DOHH2 (cell line): ENCODE results near the gene EPS8L2.

Source experiments
- H3F3A ChIP-seq: fragments of 200-600 bp; sonication (generic), shearing (Covaris generic); 2 replicates; pipeline ENCODE4 v1.6.0; 2016; ENCODE audit warnings: antibody characterized with exemption, mild to moderate bottlenecking; ENCODE audit not compliant: control insufficient read depth, insufficient read depth
- H3K27ac ChIP-seq: fragments of 200-600 bp; sonication (generic); 2 replicates; pipeline ENCODE4 v1.5.1; 2014; ENCODE audit warnings: low read depth, mild to moderate bottlenecking, low read length, moderate library complexity
- H3K27me3 ChIP-seq: fragments of 200-600 bp; sonication (generic); 2 replicates; pipeline ENCODE4 v1.6.1; 2014; ENCODE audit warnings: mild to moderate bottlenecking, low read length, mixed read lengths; ENCODE audit not compliant: control insufficient read depth
- H3K36me3 ChIP-seq: fragments of 200-600 bp; sonication (generic); 2 replicates; pipeline ENCODE4 v1.6.1; 2014; ENCODE audit warnings: mild to moderate bottlenecking, low read length, moderate library complexity, mixed read lengths; ENCODE audit not compliant: control insufficient read depth
- H3K4me1 ChIP-seq: fragments of 200-600 bp; sonication (generic); 2 replicates; pipeline ENCODE4 v1.6.1; 2014; ENCODE audit warnings: mild to moderate bottlenecking, low read length, mixed read lengths; ENCODE audit not compliant: control insufficient read depth
- H3K4me2 ChIP-seq: fragments of 200-600 bp; sonication (generic); 2 replicates; pipeline ENCODE4 v1.6.0; 2014; ENCODE audit warnings: mild to moderate bottlenecking, low read length, moderate library complexity
- H3K4me3 ChIP-seq: fragments of 200-600 bp; sonication (generic); 2 replicates; pipeline ENCODE4 v1.5.1; 2014; ENCODE audit warnings: mild to moderate bottlenecking, low read length, mixed read lengths
- H3K79me2 ChIP-seq: fragments of 200-600 bp; sonication (generic); 2 replicates; pipeline ENCODE4 v1.6.1; 2014; ENCODE audit warnings: mild to moderate bottlenecking, low read length, mixed read lengths; ENCODE audit not compliant: control insufficient read depth
- H3K9me2 ChIP-seq: fragments of 200-600 bp; sonication (generic); replicated peaks from 2 replicates; pipeline ENCODE4 v1.6.1; 2014; ENCODE audit warnings: mild to moderate bottlenecking, low read length, mixed read lengths; ENCODE audit not compliant: control insufficient read depth
- H3K9me3 ChIP-seq: fragments of 200-600 bp; sonication (generic); 2 replicates; pipeline ENCODE4 v1.6.1; 2014; ENCODE audit warnings: antibody characterized with exemption, low read length, mixed read lengths; ENCODE audit not compliant: control insufficient read depth, insufficient read depth
- H4K20me1 ChIP-seq: fragments of 200-600 bp; sonication (generic); 2 replicates; pipeline ENCODE4 v1.6.0; 2014; ENCODE audit warnings: low read depth, mild to moderate bottlenecking, antibody characterized with exemption, low read length, moderate library complexity; ENCODE audit not compliant: control insufficient read depth, insufficient read depth
- EZH2phosphoT487 ChIP-seq: fragments of 200-600 bp; sonication (generic); IDR thresholded peaks from 2 replicates; pipeline ENCODE4 v1.6.1; 2017; ENCODE audit warnings: borderline replicate concordance, mild to moderate bottlenecking, antibody characterized with exemption, low read length, moderate library complexity, mixed read lengths
- TF ChIP-seq, protein P1 (sequence below): fragments of 200-600 bp; sonication (generic); IDR thresholded peaks from one replicate; pipeline ENCODE4 v1.5.1; 2014; ENCODE audit warnings: antibody characterized with exemption, mild to moderate bottlenecking, low read depth, low read length; ENCODE audit not compliant: poor library complexity, severe bottlenecking

Gene EPS8L2

DNA sequence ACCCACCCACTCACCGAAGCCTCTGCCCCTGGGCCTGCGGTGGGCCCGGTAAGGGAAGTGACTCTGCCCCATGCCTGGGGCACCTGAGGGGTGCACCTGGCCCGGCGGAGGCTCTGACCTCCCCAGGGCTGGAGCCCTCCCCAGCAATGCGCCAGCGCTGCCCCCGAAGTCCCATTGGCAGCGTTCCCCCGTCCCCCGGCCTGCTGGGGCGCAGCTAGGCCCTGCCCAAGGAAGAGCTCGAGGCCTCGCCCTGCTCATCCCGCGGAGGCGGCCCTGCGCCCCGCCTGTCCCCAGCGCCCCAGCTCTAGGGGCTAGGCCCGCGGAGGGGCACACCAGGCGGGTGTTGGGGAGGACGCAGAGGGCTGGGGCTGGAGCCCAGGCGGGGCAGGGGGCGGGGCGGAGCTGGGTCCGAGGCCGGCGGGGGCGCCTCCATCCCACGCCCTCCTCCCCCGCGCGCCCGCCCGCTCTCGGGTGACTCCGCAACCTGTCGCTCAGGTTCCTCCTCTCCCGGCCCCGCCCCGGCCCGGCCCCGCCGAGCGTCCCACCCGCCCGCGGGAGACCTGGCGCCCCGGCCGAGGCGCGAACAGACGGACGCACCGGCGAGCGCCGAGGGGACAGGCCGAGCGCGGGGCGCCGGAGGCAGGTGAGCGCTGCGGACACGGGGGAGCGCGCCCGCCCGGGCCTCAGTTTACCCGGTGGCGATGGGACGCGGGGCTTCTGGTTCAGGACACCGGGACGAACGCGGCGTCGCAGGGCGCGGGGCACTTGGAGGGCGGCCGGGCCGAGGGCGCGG lies at the start of gene EPS8L2:
TSS of gene EPS8L2 (plus strand) at position 586 of the 793 bp plus-strand sequence. CDS start 3,177 bp downstream, outside the sequence.
- TF ChIP-seq EZH2phosphoT487 = no peak
- TF ChIP-seq, protein P1, sequence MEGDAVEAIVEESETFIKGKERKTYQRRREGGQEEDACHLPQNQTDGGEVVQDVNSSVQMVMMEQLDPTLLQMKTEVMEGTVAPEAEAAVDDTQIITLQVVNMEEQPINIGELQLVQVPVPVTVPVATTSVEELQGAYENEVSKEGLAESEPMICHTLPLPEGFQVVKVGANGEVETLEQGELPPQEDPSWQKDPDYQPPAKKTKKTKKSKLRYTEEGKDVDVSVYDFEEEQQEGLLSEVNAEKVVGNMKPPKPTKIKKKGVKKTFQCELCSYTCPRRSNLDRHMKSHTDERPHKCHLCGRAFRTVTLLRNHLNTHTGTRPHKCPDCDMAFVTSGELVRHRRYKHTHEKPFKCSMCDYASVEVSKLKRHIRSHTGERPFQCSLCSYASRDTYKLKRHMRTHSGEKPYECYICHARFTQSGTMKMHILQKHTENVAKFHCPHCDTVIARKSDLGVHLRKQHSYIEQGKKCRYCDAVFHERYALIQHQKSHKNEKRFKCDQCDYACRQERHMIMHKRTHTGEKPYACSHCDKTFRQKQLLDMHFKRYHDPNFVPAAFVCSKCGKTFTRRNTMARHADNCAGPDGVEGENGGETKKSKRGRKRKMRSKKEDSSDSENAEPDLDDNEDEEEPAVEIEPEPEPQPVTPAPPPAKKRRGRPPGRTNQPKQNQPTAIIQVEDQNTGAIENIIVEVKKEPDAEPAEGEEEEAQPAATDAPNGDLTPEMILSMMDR = no peak
- Histone ChIP-seq H3K36me3 (peaks cover 2% of the 10 kb centered on the region; the same call in 1 of the 2 replicates), H3K27me3 (peaks cover 40% of the 10 kb centered on the region), H3K79me2 (no peaks in the 10 kb centered on the region), H3K9me2 (no peaks in the 10 kb centered on the region), H3K4me3 (no peak within 1 kb of the TSS), H3F3A (0 out of 2 replicates have a peak, but pooled peaks cover 3% of the 10 kb centered on the region), H3K4me2 (no peak within 1 kb of the TSS), H4K20me1 (peaks cover 3% of the 10 kb centered on the region; the same call in 1 of the 2 replicates), H3K27ac (no peak within 1 kb of the TSS), H3K9me3 (no peaks in the 10 kb centered on the region), H3K4me1 (0 out of 2 replicates have a peak, but pooled peaks cover 4% of the 10 kb centered on the region)

DNA sequence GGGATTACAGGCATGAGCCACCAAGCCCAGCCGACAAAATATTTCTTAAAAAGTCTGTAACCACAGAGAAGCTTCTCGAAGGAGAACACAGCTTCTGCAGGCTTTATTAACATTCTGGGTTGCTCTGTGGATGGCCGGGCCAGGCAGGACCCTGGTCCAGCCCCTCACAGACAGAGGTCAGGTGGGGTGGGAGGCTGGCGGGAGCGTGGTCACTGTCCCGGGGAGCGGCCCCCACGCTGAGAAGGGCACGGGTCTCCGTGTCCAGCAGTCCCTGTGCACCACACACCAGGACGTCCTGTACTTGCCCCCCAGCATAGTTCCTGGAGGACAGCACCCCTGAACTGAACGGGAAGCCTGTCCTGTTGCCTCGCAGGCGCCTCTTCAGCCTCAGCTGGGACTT lies 49.6 kb upstream of the EPS8L2 start:
- Histone ChIP-seq H3K9me2 (no peaks in the 10 kb centered on the region), H3K4me2 (no peak overlapping the region), H3K9me3 (no peaks in the 10 kb centered on the region), H3K27me3 (no peaks in the 10 kb centered on the region), H3K4me1 (no peaks in the 10 kb centered on the region), H3K27ac (no peak overlapping the region), H3K79me2 (no peaks in the 10 kb centered on the region), H3K4me3 (no peak overlapping the region), H3F3A (no peaks in the 10 kb centered on the region), H3K36me3 (no peaks in the 10 kb centered on the region; the same call in 1 of the 2 replicates), H4K20me1 (no peaks in the 10 kb centered on the region)
- TF ChIP-seq, protein P1 = no peak
- TF ChIP-seq EZH2phosphoT487 = no peak

DNA sequence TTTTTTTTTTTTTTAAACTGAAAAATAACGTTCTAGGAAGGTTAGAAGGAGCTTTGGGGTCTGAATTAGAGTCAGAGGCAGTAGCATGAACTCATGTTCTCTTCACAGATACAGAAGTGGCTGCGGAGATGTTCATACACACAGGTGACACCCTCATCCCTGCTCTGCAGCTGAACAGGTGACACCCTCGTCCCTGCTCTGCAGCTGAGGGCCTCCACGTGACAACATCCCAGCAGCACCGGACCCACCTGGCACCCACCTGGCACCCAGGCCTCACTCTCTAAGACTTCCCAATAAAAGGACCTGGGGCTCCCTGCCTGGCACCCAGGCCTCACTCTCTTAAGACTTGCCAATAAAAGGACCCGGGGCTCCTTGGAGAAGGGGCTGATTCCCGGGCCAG lies 49.2 kb upstream of the EPS8L2 start:
- Histone ChIP-seq H3K4me3 (no peak overlapping the region), H3F3A (no peaks in the 10 kb centered on the region), H3K4me2 (no peak overlapping the region), H3K79me2 (no peaks in the 10 kb centered on the region), H4K20me1 (no peaks in the 10 kb centered on the region), H3K9me2 (no peaks in the 10 kb centered on the region), H3K9me3 (no peaks in the 10 kb centered on the region), H3K27me3 (no peaks in the 10 kb centered on the region), H3K27ac (no peak overlapping the region), H3K36me3 (no peaks in the 10 kb centered on the region; the same call in 1 of the 2 replicates), H3K4me1 (no peaks in the 10 kb centered on the region)
- TF ChIP-seq, protein P1 = no peak
